HepG2 (cell line): ENCODE data around the gene NIPAL3. TPM values are rescaled to one million over a fixed set of nuclear protein-coding genes. Genes with fewer than 3 reads are reported as not detected.

Experiments
- ATAC-seq: fragments of 200-7000 bp; cut with Tn5 transposase; 3 replicates; pipeline ENCODE4 v1.9.1; 2020; ENCODE audit warnings: mild to moderate bottlenecking, moderate library complexity
- BruUV-seq: library from RNA; stranded (reverse); fragments of 400-500 nt; replicated peaks from 2 replicates; lab custom pipeline; 2021; lab: Mats Ljungman, UMichigan
- CTCF ChIA-PET: fragments of 300-600 bp; formaldehyde crosslinking; extraction: SDS; loops from one replicate; lab custom pipeline; 2021; ENCODE audit warnings: low total read pairs, inconsistent platforms, low intra/inter-chr PET ratio; lab: Yijun Ruan, JAX
- POLR2A ChIA-PET: fragments of 350-600 bp; sonication (Branson Sonifier 250); formaldehyde crosslinking; loops from one replicate; lab custom pipeline; 2020; ENCODE audit warnings: antibody characterized with exemption, inconsistent platforms; lab: Yijun Ruan, JAX
- DNase-seq: peaks from one replicate; pipeline ENCODE4 v3.0.0-alpha.2; 2015; ENCODE audit warnings: low spot score
- FAIRE-seq: peaks from 3 replicates; lab custom pipeline; 2011; peaks lifted over from hg19 to GRCh38; lab: Jason Lieb, UNC
- H2AFZ ChIP-seq: one replicate; pipeline ENCODE4 v1.6.1; 2011; ENCODE audit warnings: low read length, inconsistent platforms
- H3K27ac ChIP-seq: fragments of 300-600 bp; 3 replicates; pipeline ENCODE4 v1.8.0; 2011; ENCODE audit warnings: mixed run types, mild to moderate bottlenecking, mixed read lengths, low read length, inconsistent platforms; ENCODE audit not compliant: insufficient read depth; ENCODE audit errors: extremely low read length
- H3K27me3 ChIP-seq, 2 experiments: fragments of 200-600 bp in 1 of 2; 2 replicates in 1 of 2; 3 replicates in 1 of 2; pipeline versions ENCODE4 v1.6.0 to v1.8.0; 2011; ENCODE audit warnings: low read length in 2 of 2, mild to moderate bottlenecking in 2 of 2, moderate library complexity in 2 of 2, inconsistent platforms in 1 of 2; ENCODE audit not compliant: insufficient read depth in 2 of 2, control insufficient read depth in 1 of 2
- H3K36me3 ChIP-seq, 2 experiments: fragments of 200-600 bp in 1 of 2; replicated peaks in 1 of 2; 2 replicates in 1 of 2; 3 replicates in 1 of 2; pipeline versions ENCODE4 v1.5.1 to v1.8.0; 2011; ENCODE audit warnings: low read length in 2 of 2, inconsistent platforms in 1 of 2; ENCODE audit not compliant: insufficient read depth in 2 of 2, control insufficient read depth in 1 of 2
- H3K4me1 ChIP-seq: 2 replicates; pipeline ENCODE4 v1.5.1; 2012; ENCODE audit warnings: low read length, inconsistent platforms; ENCODE audit not compliant: insufficient read depth
- H3K4me2 ChIP-seq: 2 replicates; pipeline ENCODE4 v1.6.0; 2011; ENCODE audit warnings: low read depth, low read length, inconsistent platforms
- H3K4me3 ChIP-seq, 3 experiments: fragments of 200-600 bp in 1 of 3; sonication (generic), shearing (Covaris generic) in 1 of 3; replicated peaks in 1 of 3; 2 replicates each; pipeline ENCODE4 v1.5.1; 2011 to 2016; ENCODE audit warnings: low read length in 3 of 3, inconsistent platforms in 2 of 3, low read depth in 2 of 3, mild to moderate bottlenecking in 2 of 3, control low read depth in 1 of 3, mixed read lengths in 1 of 3; ENCODE audit not compliant: insufficient read depth in 1 of 3
- H3K79me2 ChIP-seq: one replicate; pipeline ENCODE4 v1.6.1; 2011; ENCODE audit warnings: low read length, inconsistent platforms; ENCODE audit not compliant: insufficient read depth
- H3K9ac ChIP-seq: 2 replicates; pipeline ENCODE4 v1.6.0; 2011; ENCODE audit warnings: mild to moderate bottlenecking, low read depth, low read length, inconsistent platforms; ENCODE audit not compliant: insufficient read depth
- H3K9me3 ChIP-seq: 2 replicates; pipeline ENCODE4 v1.5.1; 2012; ENCODE audit warnings: mild to moderate bottlenecking, low read length
- H4K20me1 ChIP-seq: 2 replicates; pipeline ENCODE4 v1.6.0; 2011; ENCODE audit warnings: inconsistent platforms, mild to moderate bottlenecking, low read length, moderate library complexity; ENCODE audit not compliant: insufficient read depth
- HIC2 ChIP-seq: sonication (generic); formaldehyde crosslinking; IDR thresholded peaks from 2 replicates; pipeline ENCODE4 v1.9.0; 2022; ENCODE audit warnings: low read depth, missing genetic modification reagents
- HNRNPUL1 ChIP-seq: fragments of 200-400 bp; formaldehyde crosslinking; IDR thresholded peaks from 2 replicates; pipeline ENCODE4 v1.6.1; 2017; ENCODE audit warnings: low read depth, mild to moderate bottlenecking, low read length, moderate library complexity
- HOMEZ ChIP-seq: IDR thresholded peaks from 2 replicates; pipeline ENCODE4 v1.6.1; 2016; ENCODE audit warnings: low read depth
- REXO4 ChIP-seq: sonication (generic); formaldehyde crosslinking; IDR thresholded peaks from 2 replicates; pipeline ENCODE4 v1.8.0; 2022; ENCODE audit warnings: missing genetic modification reagents, mild to moderate bottlenecking, borderline replicate concordance
- ZBTB34 ChIP-seq: sonication (generic); formaldehyde crosslinking; IDR thresholded peaks from 2 replicates; pipeline ENCODE4 v1.8.0; 2022; ENCODE audit warnings: mild to moderate bottlenecking, missing genetic modification reagents
- WGBS: methylation state at CpG from one replicate; pipeline ENCODE4 v1.1.6; 2017; ENCODE audit warnings: low lambda C conversion rate; 5-methylcytosine and 5-hydroxymethylcytosine counted together
- in situ Hi-C: cut with HindIII; loops from 2 replicates; pipeline ENCODE4 v1.10.0; 2017; ENCODE audit warnings: low pct_unique_long_range_greater_than_20kb; ENCODE audit not compliant: extremely low pct_ligation_motif_present
- intact Hi-C: fragments of 100-400 bp; cut with micrococcal nuclease; formaldehyde crosslinking; loops from one replicate; pipeline ENCODE4 v1.10.0; 2022; ENCODE audit not compliant: unreplicated experiment
- polyA plus RNA-seq, 8 experiments: library from polyadenylated mRNA; depleted of rRNA in 3 of 8; stranded (reverse) in 7 of 8; unstranded in 1 of 8; fragments of >200 nt; fragmentation: Illumina TruSeq in 4 of 8; extraction: Trizol in 4 of 8; gene quantifications; 2 replicates each; pipeline versions ENCODE4 v1.2.1 to v1.2.3, GENCODE V29; 2011 to 2016; ENCODE audit warnings: low read depth in 4 of 8, missing spikeins in 1 of 8, mixed read lengths in 1 of 8; ENCODE audit not compliant: insufficient read depth in 1 of 8
- total RNA-seq, 5 experiments: library from RNA; depleted of rRNA; stranded (reverse); fragments of >200 nt; fragmentation: Illumina TruSeq; extraction: Trizol; gene quantifications; 2 replicates each; pipeline ENCODE4 v1.2.3, GENCODE V29; 2016; ENCODE audit warnings: low read depth in 1 of 5
- TF ChIP-seq, protein P1 (sequence below): sonication (generic); formaldehyde crosslinking; IDR thresholded peaks from 2 replicates; pipeline ENCODE4 v1.5.1; 2020; ENCODE audit warnings: missing genetic modification reagents, mild to moderate bottlenecking, borderline replicate concordance

The NIPAL3 gene
- total and polyA plus RNA-seq, 2 of the 13 experiments (the other 11 are each of a cell fraction or from before 2014, with no cell fraction given), result 5.6 to 8.6 TPM

DNA sequence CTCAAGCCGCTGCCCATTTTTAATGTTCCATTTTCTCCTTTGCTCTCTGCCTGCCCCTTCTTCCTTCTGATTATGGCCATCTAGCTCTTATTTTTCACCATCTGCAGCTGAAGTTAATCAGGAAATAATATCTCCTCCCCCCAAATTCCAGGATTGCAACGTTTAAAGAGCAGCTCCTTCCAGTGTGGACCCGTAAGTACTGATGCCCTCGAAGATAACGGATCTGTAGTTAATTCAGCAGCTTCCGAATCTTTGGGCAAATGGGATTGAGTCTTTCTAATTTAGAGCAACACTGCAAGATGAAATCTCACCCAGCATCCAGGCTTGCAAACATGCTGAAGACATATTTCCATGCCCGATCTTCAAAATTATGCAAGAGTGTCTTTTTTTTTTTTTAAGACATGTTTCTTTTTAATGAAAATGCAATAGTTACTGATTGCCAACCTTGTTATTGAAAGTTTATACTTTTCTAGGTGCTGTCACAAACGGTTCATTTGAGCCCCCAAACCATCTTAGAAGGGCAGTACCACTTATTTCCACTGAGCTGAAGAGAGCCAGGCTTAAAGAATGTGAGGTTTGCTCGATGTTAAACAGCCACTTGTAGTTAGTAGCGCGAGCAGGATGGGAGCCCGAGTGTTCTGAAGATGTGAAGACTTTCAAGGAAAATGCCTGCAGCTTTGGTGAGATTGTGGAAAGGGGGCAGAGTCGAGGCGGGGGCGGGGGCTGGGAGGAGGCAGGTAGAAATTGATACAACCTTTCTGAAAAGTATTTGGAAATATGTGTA is 76.2 kb downstream of the NIPAL3 start:
- 16% methylated on average over 15 of the region's 15 CpGs for WGBS
- Histone ChIP-seq H3K36me3 (no peaks in the 10 kb centered on the region), H3K4me3 (no peak overlapping the region), H3K4me2 (no peak overlapping the region), H3K79me2 (no peaks in the 10 kb centered on the region), H3K27me3 (no peaks in the 10 kb centered on the region), H4K20me1 (no peaks in the 10 kb centered on the region), H2AFZ (no peak overlapping the region), H3K4me1 (peaks cover 38% of the 10 kb centered on the region), H3K9ac (no peak overlapping the region), H3K9me3 (no peaks in the 10 kb centered on the region), H3K27ac (no peak overlapping the region)
- DNase-seq (no peak), ATAC-seq (peak; percentile 81), FAIRE-seq (no peak)
- in situ Hi-C loops, result no loop called here
- POLR2A ChIA-PET, result interaction anchor here (0.9 kb wide), 1 partner anchor 10 kb away, joined by 5 read pairs; the partner anchor contains the start of gene RCAN3
- TF ChIP-seq ZBTB34 (CRISPR knock-in tag) (no peak), REXO4 (CRISPR knock-in tag) (no peak), HIC2 (CRISPR knock-in tag) (no peak), HOMEZ (CRISPR knock-in tag) (no peak), HNRNPUL1 (no peak)
- TF ChIP-seq, protein P1, sequence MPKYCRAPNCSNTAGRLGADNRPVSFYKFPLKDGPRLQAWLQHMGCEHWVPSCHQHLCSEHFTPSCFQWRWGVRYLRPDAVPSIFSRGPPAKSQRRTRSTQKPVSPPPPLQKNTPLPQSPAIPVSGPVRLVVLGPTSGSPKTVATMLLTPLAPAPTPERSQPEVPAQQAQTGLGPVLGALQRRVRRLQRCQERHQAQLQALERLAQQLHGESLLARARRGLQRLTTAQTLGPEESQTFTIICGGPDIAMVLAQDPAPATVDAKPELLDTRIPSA (CRISPR knock-in tag), result no peak
- intact Hi-C loops, result no loop called here
- CTCF ChIA-PET, result no interaction called here
- no TSS peak for BruUV-seq
